HepG2 (cell line): Measurements from ENCODE around the gene FBLN5. TPM values are rescaled to one million over a fixed set of nuclear protein-coding genes. Genes with fewer than 3 reads are reported as not detected.

Source experiments
- ATAC-seq: fragments of 200-7000 bp; cut with Tn5 transposase; 3 replicates; pipeline ENCODE4 v1.9.1; 2020; ENCODE audit warnings: mild to moderate bottlenecking, moderate library complexity
- BruUV-seq: library from RNA; stranded (reverse); fragments of 400-500 nt; replicated peaks from 2 replicates; lab custom pipeline; 2021; lab: Mats Ljungman, UMichigan
- CTCF ChIA-PET: fragments of 300-600 bp; formaldehyde crosslinking; extraction: SDS; loops from one replicate; lab custom pipeline; 2021; ENCODE audit warnings: low total read pairs, inconsistent platforms, low intra/inter-chr PET ratio; lab: Yijun Ruan, JAX
- POLR2A ChIA-PET: fragments of 350-600 bp; sonication (Branson Sonifier 250); formaldehyde crosslinking; loops from one replicate; lab custom pipeline; 2020; ENCODE audit warnings: antibody characterized with exemption, inconsistent platforms; lab: Yijun Ruan, JAX
- DNase-seq: peaks from one replicate; pipeline ENCODE4 v3.0.0-alpha.2; 2015; ENCODE audit warnings: low spot score
- FAIRE-seq: peaks from 3 replicates; lab custom pipeline; 2011; peaks lifted over from hg19 to GRCh38; lab: Jason Lieb, UNC
- H2AFZ ChIP-seq: one replicate; pipeline ENCODE4 v1.6.1; 2011; ENCODE audit warnings: low read length, inconsistent platforms
- H3K27ac ChIP-seq: fragments of 300-600 bp; 3 replicates; pipeline ENCODE4 v1.8.0; 2011; ENCODE audit warnings: mixed run types, mild to moderate bottlenecking, mixed read lengths, low read length, inconsistent platforms; ENCODE audit not compliant: insufficient read depth; ENCODE audit errors: extremely low read length
- H3K27me3 ChIP-seq, 2 experiments: fragments of 200-600 bp in 1 of 2; 2 replicates in 1 of 2; 3 replicates in 1 of 2; pipeline versions ENCODE4 v1.6.0 to v1.8.0; 2011; ENCODE audit warnings: low read length in 2 of 2, mild to moderate bottlenecking in 2 of 2, moderate library complexity in 2 of 2, inconsistent platforms in 1 of 2; ENCODE audit not compliant: insufficient read depth in 2 of 2, control insufficient read depth in 1 of 2
- H3K36me3 ChIP-seq, 2 experiments: fragments of 200-600 bp in 1 of 2; replicated peaks in 1 of 2; 2 replicates in 1 of 2; 3 replicates in 1 of 2; pipeline versions ENCODE4 v1.5.1 to v1.8.0; 2011; ENCODE audit warnings: low read length in 2 of 2, inconsistent platforms in 1 of 2; ENCODE audit not compliant: insufficient read depth in 2 of 2, control insufficient read depth in 1 of 2
- H3K4me1 ChIP-seq: 2 replicates; pipeline ENCODE4 v1.5.1; 2012; ENCODE audit warnings: low read length, inconsistent platforms; ENCODE audit not compliant: insufficient read depth
- H3K4me2 ChIP-seq: 2 replicates; pipeline ENCODE4 v1.6.0; 2011; ENCODE audit warnings: low read depth, low read length, inconsistent platforms
- H3K4me3 ChIP-seq, 3 experiments: fragments of 200-600 bp in 1 of 3; sonication (generic), shearing (Covaris generic) in 1 of 3; replicated peaks in 1 of 3; 2 replicates each; pipeline ENCODE4 v1.5.1; 2011 to 2016; ENCODE audit warnings: low read length in 3 of 3, inconsistent platforms in 2 of 3, low read depth in 2 of 3, mild to moderate bottlenecking in 2 of 3, control low read depth in 1 of 3, mixed read lengths in 1 of 3; ENCODE audit not compliant: insufficient read depth in 1 of 3
- H3K79me2 ChIP-seq: one replicate; pipeline ENCODE4 v1.6.1; 2011; ENCODE audit warnings: low read length, inconsistent platforms; ENCODE audit not compliant: insufficient read depth
- H3K9ac ChIP-seq: 2 replicates; pipeline ENCODE4 v1.6.0; 2011; ENCODE audit warnings: mild to moderate bottlenecking, low read depth, low read length, inconsistent platforms; ENCODE audit not compliant: insufficient read depth
- H3K9me3 ChIP-seq: 2 replicates; pipeline ENCODE4 v1.5.1; 2012; ENCODE audit warnings: mild to moderate bottlenecking, low read length
- H4K20me1 ChIP-seq: 2 replicates; pipeline ENCODE4 v1.6.0; 2011; ENCODE audit warnings: inconsistent platforms, mild to moderate bottlenecking, low read length, moderate library complexity; ENCODE audit not compliant: insufficient read depth
- ELF1 ChIP-seq: sonication (generic); formaldehyde crosslinking; IDR thresholded peaks from 2 replicates; pipeline ENCODE4 v1.4.0; 2020; ENCODE audit warnings: missing genetic modification reagents
- ISX ChIP-seq: sonication (generic); formaldehyde crosslinking; conservative IDR thresholded peaks from 2 replicates; pipeline ENCODE4 v1.5.0; 2020; ENCODE audit warnings: missing genetic modification reagents
- ZFP1 ChIP-seq: IDR thresholded peaks from 2 replicates; pipeline ENCODE4 v1.6.1; 2016
- ZMYM3 ChIP-seq: sonication (generic); formaldehyde crosslinking; IDR thresholded peaks from 2 replicates; pipeline ENCODE4 v1.5.1; 2020; ENCODE audit warnings: mild to moderate bottlenecking, missing genetic modification reagents
- ZNF12 ChIP-seq: sonication (generic); formaldehyde crosslinking; IDR thresholded peaks from 2 replicates; pipeline ENCODE4 v1.5.0; 2020; ENCODE audit warnings: missing genetic modification reagents
- ZNF30 ChIP-seq: sonication (generic); formaldehyde crosslinking; IDR thresholded peaks from 2 replicates; pipeline ENCODE4 v1.5.0; 2020; ENCODE audit warnings: mild to moderate bottlenecking, missing genetic modification reagents
- ZNF414 ChIP-seq: sonication (generic); formaldehyde crosslinking; IDR thresholded peaks from 2 replicates; pipeline ENCODE4 v1.5.0; 2020; ENCODE audit warnings: missing genetic modification reagents
- ZNF460 ChIP-seq: sonication (generic); formaldehyde crosslinking; IDR thresholded peaks from 2 replicates; pipeline ENCODE4 v1.5.1; 2020; ENCODE audit warnings: missing genetic modification reagents, mild to moderate bottlenecking, borderline replicate concordance
- WGBS: methylation state at CpG from one replicate; pipeline ENCODE4 v1.1.6; 2017; ENCODE audit warnings: low lambda C conversion rate; 5-methylcytosine and 5-hydroxymethylcytosine counted together
- in situ Hi-C: cut with HindIII; loops from 2 replicates; pipeline ENCODE4 v1.10.0; 2017; ENCODE audit warnings: low pct_unique_long_range_greater_than_20kb; ENCODE audit not compliant: extremely low pct_ligation_motif_present
- intact Hi-C: fragments of 100-400 bp; cut with micrococcal nuclease; formaldehyde crosslinking; loops from one replicate; pipeline ENCODE4 v1.10.0; 2022; ENCODE audit not compliant: unreplicated experiment
- polyA plus RNA-seq, 8 experiments: library from polyadenylated mRNA; depleted of rRNA in 3 of 8; stranded (reverse) in 7 of 8; unstranded in 1 of 8; fragments of >200 nt; fragmentation: Illumina TruSeq in 4 of 8; extraction: Trizol in 4 of 8; gene quantifications; 2 replicates each; pipeline versions ENCODE4 v1.2.1 to v1.2.3, GENCODE V29; 2011 to 2016; ENCODE audit warnings: low read depth in 4 of 8, missing spikeins in 1 of 8, mixed read lengths in 1 of 8; ENCODE audit not compliant: insufficient read depth in 1 of 8
- total RNA-seq, 5 experiments: library from RNA; depleted of rRNA; stranded (reverse); fragments of >200 nt; fragmentation: Illumina TruSeq; extraction: Trizol; gene quantifications; 2 replicates each; pipeline ENCODE4 v1.2.3, GENCODE V29; 2016; ENCODE audit warnings: low read depth in 1 of 5
- TF ChIP-seq, protein P1 (sequence below), 2 experiments: IDR thresholded peaks; 2 replicates each; pipeline ENCODE4 v1.6.1; 2011 to 2012; ENCODE audit warnings: low read length in 2 of 2, borderline replicate concordance in 1 of 2, low read depth in 1 of 2, mild to moderate bottlenecking in 1 of 2, moderate library complexity in 1 of 2

The FBLN5 gene
- total and polyA plus RNA-seq, 2 of the 13 experiments (the other 11 are each of a cell fraction or from before 2014, with no cell fraction given), result 0.38 to 0.77 TPM

DNA sequence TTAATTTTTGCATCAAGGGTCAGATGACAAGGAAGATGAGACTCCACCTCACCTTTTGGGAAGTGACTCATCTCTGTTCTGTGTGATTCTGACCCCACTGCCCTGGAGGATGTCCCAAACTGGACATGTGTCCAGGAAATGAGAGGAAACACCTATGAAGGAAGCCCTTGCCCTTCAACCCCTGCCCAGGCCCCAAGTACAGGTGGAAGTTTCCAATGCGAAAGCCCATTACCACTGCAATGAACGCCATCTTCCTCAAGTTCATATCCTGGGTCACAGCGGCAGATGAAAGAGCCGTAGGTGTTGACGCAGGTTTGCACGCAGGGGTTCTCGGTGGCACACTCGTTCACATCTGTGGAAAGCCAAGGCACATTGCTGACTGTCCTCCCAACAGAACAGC, 60.5 kb downstream of the FBLN5 start:
- Histone ChIP-seq H3K27ac (no peak overlapping the region), H3K36me3 (no peaks in the 10 kb centered on the region), H3K27me3 (no peaks in the 10 kb centered on the region), H3K9me3 (no peaks in the 10 kb centered on the region), H3K4me2 (no peak overlapping the region), H3K79me2 (no peaks in the 10 kb centered on the region), H3K4me3 (no peak overlapping the region), H2AFZ (no peak overlapping the region), H4K20me1 (no peaks in the 10 kb centered on the region), H3K4me1 (no peaks in the 10 kb centered on the region; the same call in 1 of the 2 replicates), H3K9ac (no peak overlapping the region)
- POLR2A ChIA-PET, result no interaction called here
- FAIRE-seq (no peak), ATAC-seq (no peak), DNase-seq (no peak)
- in situ Hi-C loops (no loop called here), intact Hi-C loops (no loop called here)
- TF ChIP-seq ZNF12 (CRISPR knock-in tag), result no peak
- TF ChIP-seq ZNF414 (CRISPR knock-in tag), result no peak
- TF ChIP-seq ZNF30 (CRISPR knock-in tag), result no peak
- no peak for TF ChIP-seq ZFP1 (CRISPR knock-in tag)
- TF ChIP-seq ZNF460 (CRISPR knock-in tag), result no peak
- no peak for TF ChIP-seq ELF1
- WGBS, result 83% methylated on average over 5 of the region's 8 CpGs
- CTCF ChIA-PET, result no interaction called here
- no TSS peak for BruUV-seq

- Histone ChIP-seq H3K4me2 (no peak overlapping the region), H3K27ac (no peak overlapping the region), H3K9ac (no peak overlapping the region), H3K4me3 (no peak overlapping the region), H3K27me3 (no peaks in the 10 kb centered on the region), H3K79me2 (no peaks in the 10 kb centered on the region), H2AFZ (no peak overlapping the region), H4K20me1 (no peaks in the 10 kb centered on the region), H3K9me3 (no peaks in the 10 kb centered on the region), H3K4me1 (no peaks in the 10 kb centered on the region; the same call in 1 of the 2 replicates), H3K36me3 (no peaks in the 10 kb centered on the region)
- BruUV-seq, result no TSS peak
- ChIA-PET POLR2A (no interaction called here), CTCF (no interaction called here)
- ATAC-seq, result no peak
- 69% methylated on average over 3 of the region's 4 CpGs for WGBS
- no peak for DNase-seq
- intact Hi-C loops (no loop called here), in situ Hi-C loops (no loop called here)
- no peak for FAIRE-seq
- no peak for TF ChIP-seq ZMYM3 (CRISPR knock-in tag)
- no peak for TF ChIP-seq ISX
- TF ChIP-seq, protein P1, sequence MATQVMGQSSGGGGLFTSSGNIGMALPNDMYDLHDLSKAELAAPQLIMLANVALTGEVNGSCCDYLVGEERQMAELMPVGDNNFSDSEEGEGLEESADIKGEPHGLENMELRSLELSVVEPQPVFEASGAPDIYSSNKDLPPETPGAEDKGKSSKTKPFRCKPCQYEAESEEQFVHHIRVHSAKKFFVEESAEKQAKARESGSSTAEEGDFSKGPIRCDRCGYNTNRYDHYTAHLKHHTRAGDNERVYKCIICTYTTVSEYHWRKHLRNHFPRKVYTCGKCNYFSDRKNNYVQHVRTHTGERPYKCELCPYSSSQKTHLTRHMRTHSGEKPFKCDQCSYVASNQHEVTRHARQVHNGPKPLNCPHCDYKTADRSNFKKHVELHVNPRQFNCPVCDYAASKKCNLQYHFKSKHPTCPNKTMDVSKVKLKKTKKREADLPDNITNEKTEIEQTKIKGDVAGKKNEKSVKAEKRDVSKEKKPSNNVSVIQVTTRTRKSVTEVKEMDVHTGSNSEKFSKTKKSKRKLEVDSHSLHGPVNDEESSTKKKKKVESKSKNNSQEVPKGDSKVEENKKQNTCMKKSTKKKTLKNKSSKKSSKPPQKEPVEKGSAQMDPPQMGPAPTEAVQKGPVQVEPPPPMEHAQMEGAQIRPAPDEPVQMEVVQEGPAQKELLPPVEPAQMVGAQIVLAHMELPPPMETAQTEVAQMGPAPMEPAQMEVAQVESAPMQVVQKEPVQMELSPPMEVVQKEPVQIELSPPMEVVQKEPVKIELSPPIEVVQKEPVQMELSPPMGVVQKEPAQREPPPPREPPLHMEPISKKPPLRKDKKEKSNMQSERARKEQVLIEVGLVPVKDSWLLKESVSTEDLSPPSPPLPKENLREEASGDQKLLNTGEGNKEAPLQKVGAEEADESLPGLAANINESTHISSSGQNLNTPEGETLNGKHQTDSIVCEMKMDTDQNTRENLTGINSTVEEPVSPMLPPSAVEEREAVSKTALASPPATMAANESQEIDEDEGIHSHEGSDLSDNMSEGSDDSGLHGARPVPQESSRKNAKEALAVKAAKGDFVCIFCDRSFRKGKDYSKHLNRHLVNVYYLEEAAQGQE (IDR thresholded peaks at IDR 0.05; ENCODE audit: borderline replicate concordance in 1 of 2, low read depth in 1 of 2, low read length in 2 of 2), result no peak
These were observed 61.7 kb downstream of the FBLN5 start for GRCh38 chr14:91885839-91886238.
